T-cell (primary cell): ENCODE data around the gene ZNF277. TPM values are rescaled to one million over a fixed set of nuclear protein-coding genes. Genes with fewer than 3 reads are reported as not detected.

ENCODE experiments used
- ATAC-seq, 4 experiments: fragments of 200-7000 bp in 3 of 4; fragments of 150-1000 bp in 1 of 4; cut with Tn5 transposase; replicated peaks in 1 of 4; 1 replicate in 3 of 4; 2 replicates in 1 of 4; pipeline ENCODE4 v1.10.0; 2021; ENCODE audit warnings: moderate library complexity in 3 of 4, mild to moderate bottlenecking in 2 of 4, moderate number of reproducible peaks in 1 of 4
- CTCF ChIA-PET, 2 donors: fragments of 300-600 bp; sonication (Branson Sonifier 250); formaldehyde crosslinking; loops; one replicate each; lab custom pipeline; 2022; ENCODE audit warnings: antibody characterized with exemption in 2 of 2; lab: Charles Lee
- POLR2A ChIA-PET, 2 donors: fragments of 300-600 bp; sonication (Branson Sonifier 250); formaldehyde crosslinking; loops; one replicate each; lab custom pipeline; 2022; ENCODE audit warnings: antibody characterized with exemption in 2 of 2; lab: Charles Lee
- DNase-seq, 35 experiments: peaks; one replicate each; pipeline versions ENCODE4 v3.0.0 to v3.0.0-alpha.2; 2013 to 2023
- H3K27ac ChIP-seq: one replicate; pipeline ENCODE4 v1.5.1; 2013; ENCODE audit warnings: low read length
- H3K27me3 ChIP-seq, 2 experiments: replicated peaks in 1 of 2; 1 replicate in 1 of 2; 2 replicates in 1 of 2; pipeline versions ENCODE4 v1.6.1 to v1.7.0; 2013; ENCODE audit warnings: low read length in 1 of 2, mixed read lengths in 1 of 2; ENCODE audit not compliant: control insufficient read depth in 2 of 2, insufficient read depth in 2 of 2; ENCODE audit errors: extremely low read depth in 1 of 2
- H3K36me3 ChIP-seq, 2 donors: 1 replicate in 1 of 2; 2 replicates in 1 of 2; pipeline versions ENCODE4 v1.6.1 to v1.7.0; 2013; ENCODE audit warnings: low read length in 1 of 2; ENCODE audit not compliant: control insufficient read depth in 2 of 2, insufficient read depth in 1 of 2; ENCODE audit errors: extremely low read depth in 1 of 2
- H3K4me1 ChIP-seq, 2 experiments: 1 replicate in 1 of 2; 2 replicates in 1 of 2; pipeline versions ENCODE4 v1.6.1 to v1.7.0; 2013; ENCODE audit warnings: low read length in 2 of 2, mixed read lengths in 1 of 2; ENCODE audit not compliant: insufficient read depth in 2 of 2, control insufficient read depth in 1 of 2; ENCODE audit errors: extremely low read depth in 1 of 2
- H3K4me3 ChIP-seq, 2 donors: 1 replicate in 1 of 2; 2 replicates in 1 of 2; pipeline versions ENCODE4 v1.5.1 to v1.7.0; 2013; ENCODE audit warnings: mild to moderate bottlenecking in 2 of 2, low read length in 1 of 2, moderate library complexity in 1 of 2; ENCODE audit not compliant: control insufficient read depth in 1 of 2; ENCODE audit errors: extremely low read depth in 1 of 2
- H3K9me3 ChIP-seq: 2 replicates; pipeline ENCODE4 v1.7.0; 2013
- H3K27ac Mint-ChIP-seq, 2 donors: one replicate each; pipeline ENCODE4 v1.8.0; 2020 to 2021; ENCODE audit warnings: mild to moderate bottlenecking in 2 of 2, mixed read lengths in 2 of 2
- H3K27me3 Mint-ChIP-seq, 2 donors: one replicate each; pipeline ENCODE4 v1.8.0; 2021 to 2022; ENCODE audit warnings: mixed read lengths in 2 of 2
- H3K36me3 Mint-ChIP-seq: one replicate; pipeline ENCODE4 v1.8.0; 2021; ENCODE audit warnings: mixed read lengths
- H3K4me1 Mint-ChIP-seq, 3 donors: one replicate each; pipeline ENCODE4 v1.8.0; 2020 to 2022; ENCODE audit warnings: mixed read lengths in 3 of 3, mild to moderate bottlenecking in 1 of 3
- H3K4me3 Mint-ChIP-seq, 3 donors: one replicate each; pipeline ENCODE4 v1.8.0; 2020 to 2022; ENCODE audit warnings: mild to moderate bottlenecking in 3 of 3, mixed read lengths in 3 of 3, moderate library complexity in 3 of 3
- H3K9me3 Mint-ChIP-seq, 3 donors: one replicate each; pipeline ENCODE4 v1.8.0; 2020 to 2022; ENCODE audit warnings: mixed read lengths in 3 of 3
- WGBS: methylation state at CpG from one replicate; pipeline ENCODE4 v1.1.5; 2013; ENCODE audit warnings: missing lambda C conversion rate; ENCODE audit not compliant: insufficient coverage; 5-methylcytosine and 5-hydroxymethylcytosine counted together
- total RNA-seq, 35 experiments: library from RNA in 6 of 35; stranded (reverse) in 6 of 35; fragments of 120-200 nt in 1 of 35; gene quantifications; one replicate each; pipeline versions ENCODE4 v1.2.1 to v1.2.4 and lab custom pipeline; 2013 to 2026

Gene ZNF277
- total RNA-seq, 5 donors from 2014 or later (not counting 1 experiment from before 2014, with no cell fraction given): 26.6 to 31.4 (median 30.2) TPM

DNA sequence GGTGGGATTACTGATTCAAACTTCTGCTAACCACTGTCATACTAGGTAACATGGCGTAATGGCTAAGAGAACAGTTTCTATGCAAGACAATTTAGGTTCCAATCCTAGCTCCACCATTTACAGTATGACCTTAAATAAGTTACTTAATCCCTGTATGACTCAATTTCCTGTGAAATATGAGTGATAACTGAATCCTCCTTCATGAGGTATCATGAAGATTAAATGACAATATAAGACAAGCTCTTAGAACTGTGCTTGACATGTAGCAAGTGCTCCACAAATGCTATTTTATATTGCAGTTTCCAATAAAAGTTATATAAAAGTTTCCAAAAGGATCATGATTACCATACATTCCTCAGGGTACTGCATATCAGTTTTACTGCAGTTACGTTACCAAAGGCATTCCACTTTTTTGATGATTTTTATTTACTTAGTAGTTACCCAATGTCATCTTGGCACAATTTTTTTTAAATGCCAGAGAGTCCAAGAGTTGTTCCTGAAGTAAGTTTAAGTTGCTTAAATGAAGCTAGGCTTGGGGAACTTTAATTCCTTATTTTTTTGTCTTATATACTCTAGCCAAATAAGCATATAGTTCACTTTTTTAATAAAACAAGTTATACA is 7.3 kb upstream of the ZNF277 start:
- Mint-ChIP-seq H3K4me1 (peaks cover 7 to 12% (median 10%) of the 10 kb centered on the region in 3 donors), H3K9me3 (no peaks in the 10 kb centered on the region), H3K4me3 (no peak overlapping the region), H3K27ac (no peak overlapping the region), H3K36me3 (no peaks in the 10 kb centered on the region), H3K27me3 (peaks cover 66 to 68% of the 10 kb centered on the region in 2 donors)
- ChIA-PET POLR2A (interaction anchor here (0.5 to 0.6 kb wide), 2 partner anchors 32 to 447 kb away, joined by 3 to 7 read pairs; no protein-coding TSS in a partner anchor), CTCF (no interaction called here)
- Histone ChIP-seq H3K36me3 (no peaks in the 10 kb centered on the region), H3K4me1 (peaks cover 4% of the 10 kb centered on the region in 2 experiments), H3K4me3 (no peak overlapping the region), H3K27me3 (peaks cover 6 to 8% of the 10 kb centered on the region in 2 experiments), H3K27ac (no peak overlapping the region), H3K9me3 (no peaks in the 10 kb centered on the region)
- no peak for DNase-seq
- WGBS: no CpG with 5 or more reads among the region's 2 CpGs
- no peak for ATAC-seq

GRCh38 chr7:112199672-112200071 is 6.8 kb upstream of the ZNF277 start:
- Mint-ChIP-seq H3K27ac (no peak overlapping the region), H3K9me3 (no peaks in the 10 kb centered on the region), H3K27me3 (peaks cover 70% of the 10 kb centered on the region in 2 donors), H3K4me1 (peaks cover 12 to 17% (median 16%) of the 10 kb centered on the region in 3 donors), H3K4me3 (no peak overlapping the region), H3K36me3 (no peaks in the 10 kb centered on the region)
- ATAC-seq (no peak), DNase-seq (no peak)
- Histone ChIP-seq H3K9me3 (no peaks in the 10 kb centered on the region), H3K36me3 (no peaks in the 10 kb centered on the region), H3K4me1 (peaks cover 9 to 10% of the 10 kb centered on the region in 2 experiments), H3K27ac (no peak overlapping the region), H3K27me3 (peaks cover 10% of the 10 kb centered on the region in 2 experiments), H3K4me3 (no peak overlapping the region)
- POLR2A ChIA-PET: interaction anchor here in 1 of 2 donors (0.5 kb wide), 1 partner anchor 32 kb away, joined by 3 read pairs; no protein-coding TSS in a partner anchor
- no CpG with 5 or more reads among the region's 1 CpG for WGBS
- CTCF ChIA-PET: no interaction called here

GRCh38 chr7:112201411-112201810 is 5.1 kb upstream of the ZNF277 start:
- H3K36me3 ChIP-seq: no peaks in the 10 kb centered on the region
- no peaks in the 10 kb centered on the region for H3K36me3 Mint-ChIP-seq
- H3K4me3 Mint-ChIP-seq: no peak overlapping the region
- H3K27ac Mint-ChIP-seq: no peak overlapping the region
- H3K4me3 ChIP-seq: no peak overlapping the region
- H3K27me3 Mint-ChIP-seq: peaks cover 62 to 68% of the 10 kb centered on the region in 2 donors
- no peak for DNase-seq
- ChIA-PET POLR2A (interaction anchor here in 1 of 2 donors (0.7 kb wide), 1 partner anchor 639 kb away, joined by 3 read pairs; the partner anchor contains the start of gene IMMP2L), CTCF (interaction anchor here (0.6 kb wide), 2 partner anchors 27 to 142 kb away, joined by 3 to 4 read pairs; no protein-coding TSS in a partner anchor)
- peaks cover 19 to 25% (median 22%) of the 10 kb centered on the region in 3 donors for H3K4me1 Mint-ChIP-seq
- no peaks in the 10 kb centered on the region for H3K9me3 Mint-ChIP-seq
- no peak for ATAC-seq
- peaks cover 10 to 19% of the 10 kb centered on the region in 2 experiments for H3K27me3 ChIP-seq
- H3K27ac ChIP-seq: no peak overlapping the region
- 80% methylated on average over 2 of the region's 6 CpGs for WGBS
- H3K9me3 ChIP-seq: no peaks in the 10 kb centered on the region
- peaks cover 14 to 21% of the 10 kb centered on the region in 2 experiments for H3K4me1 ChIP-seq

GRCh38 chr7:112201839-112202238 is 4.7 kb upstream of the ZNF277 start:
- Histone ChIP-seq H3K9me3 (no peaks in the 10 kb centered on the region), H3K4me3 (no peak overlapping the region), H3K4me1 (peaks cover 14 to 23% of the 10 kb centered on the region in 2 experiments), H3K27me3 (peaks cover 10 to 19% of the 10 kb centered on the region in 2 experiments), H3K27ac (no peak overlapping the region), H3K36me3 (no peaks in the 10 kb centered on the region)
- DNase-seq (no peak), ATAC-seq (no peak)
- H3K9me3 Mint-ChIP-seq: no peaks in the 10 kb centered on the region
- H3K36me3 Mint-ChIP-seq: no peaks in the 10 kb centered on the region
- H3K4me1 Mint-ChIP-seq: peaks cover 19 to 29% (median 26%) of the 10 kb centered on the region in 3 donors
- ChIA-PET CTCF (no interaction called here), POLR2A (no interaction called here)
- H3K4me3 Mint-ChIP-seq: no peak overlapping the region
- peaks cover 58 to 64% of the 10 kb centered on the region in 2 donors for H3K27me3 Mint-ChIP-seq
- no peak overlapping the region for H3K27ac Mint-ChIP-seq

GRCh38 chr7:112202816-112203215 is 3.7 kb upstream of the ZNF277 start:
- peaks cover 10 to 19% of the 10 kb centered on the region in 2 experiments for H3K27me3 ChIP-seq
- H3K4me3 ChIP-seq: no peak overlapping the region
- H3K9me3 ChIP-seq: no peaks in the 10 kb centered on the region
- H3K9me3 Mint-ChIP-seq: no peaks in the 10 kb centered on the region
- no peaks in the 10 kb centered on the region for H3K36me3 ChIP-seq
- CTCF ChIA-PET: no interaction called here
- ATAC-seq (no peak), DNase-seq (peak in 22 of 35 experiments; percentile 7 to 56 (median 18))
- POLR2A ChIA-PET: interaction anchor here in 1 of 2 donors (0.7 kb wide), 2 partner anchors 247 to 252 kb away, joined by 3 to 4 read pairs; partner anchors contain the start of gene IFRD1
- H3K4me1 Mint-ChIP-seq: peaks cover 28 to 35% (median 34%) of the 10 kb centered on the region in 3 donors
- peaks cover 48 to 55% of the 10 kb centered on the region in 2 donors for H3K27me3 Mint-ChIP-seq
- peaks cover 22 to 27% of the 10 kb centered on the region in 2 experiments for H3K4me1 ChIP-seq
- no peak overlapping the region for H3K4me3 Mint-ChIP-seq
- no peak overlapping the region for H3K27ac ChIP-seq
- H3K36me3 Mint-ChIP-seq: no peaks in the 10 kb centered on the region
- 83% methylated on average over 1 of the region's 2 CpGs for WGBS
- H3K27ac Mint-ChIP-seq: no peak overlapping the region

DNA sequence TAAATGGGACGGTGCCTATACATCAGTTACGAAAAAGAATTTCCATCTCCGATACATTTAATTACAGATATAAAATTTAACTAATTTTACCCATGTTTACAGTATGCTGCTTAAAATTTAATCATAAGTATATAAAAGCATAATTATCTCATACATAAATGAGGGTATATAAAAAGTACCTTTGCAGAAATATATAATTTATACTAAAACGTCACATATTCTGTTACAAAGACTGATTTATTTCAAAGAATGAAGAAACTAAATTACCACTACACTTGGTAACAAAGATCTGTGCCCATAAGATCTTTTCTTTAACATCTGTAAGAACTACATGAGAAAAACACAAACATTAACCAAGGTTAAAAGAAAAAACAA is 3.1 kb upstream of the ZNF277 start:
- H3K4me3 Mint-ChIP-seq: peak overlapping the region in 1 of 3 donors; percentile 100
- H3K36me3 Mint-ChIP-seq: no peaks in the 10 kb centered on the region

More for the DNA sequence above, 3.1 kb upstream of the ZNF277 start:
- Histone ChIP-seq H3K36me3 (no peaks in the 10 kb centered on the region), H3K4me1 (peaks cover 22 to 27% of the 10 kb centered on the region in 2 experiments), H3K27ac (no peak overlapping the region), H3K27me3 (peaks cover 10 to 19% of the 10 kb centered on the region in 2 experiments), H3K9me3 (no peaks in the 10 kb centered on the region), H3K4me3 (no peak overlapping the region)
- H3K27me3 Mint-ChIP-seq: peaks cover 43 to 50% of the 10 kb centered on the region in 2 donors
- no peak for ATAC-seq
- WGBS: no CpG with 5 or more reads among the region's 4 CpGs
- no peak for DNase-seq
- ChIA-PET POLR2A (interaction anchor here in 1 of 2 donors (0.7 kb wide), 1 partner anchor 252 kb away, joined by 3 read pairs; no protein-coding TSS in a partner anchor), CTCF (interaction anchor here in 1 of 2 donors (0.6 kb wide), 2 partner anchors 637 to 744 kb away, joined by 3 to 4 read pairs; no protein-coding TSS in a partner anchor)
- no peaks in the 10 kb centered on the region for H3K9me3 Mint-ChIP-seq
- H3K27ac Mint-ChIP-seq: no peak overlapping the region
- H3K4me1 Mint-ChIP-seq: peaks cover 29 to 35% (median 35%) of the 10 kb centered on the region in 3 donors
